ENCODE data around the gene PLCB4.

- TF ChIP-seq EZH2 (IDR thresholded peaks at IDR 0.05; ENCODE audit: low read length, missing control alignments) (no peak), CTCF (conservative IDR thresholded peaks at IDR 0.05 in 1 of 2, IDR thresholded peaks at IDR 0.05 in 1 of 2; ENCODE audit: low read depth in 1 of 2, low read length in 2 of 2) (no peak)
Measured at GRCh38 chr20:9495701-9496100, 426.8 kb downstream of the PLCB4 start.

Measured in fibroblast of lung (primary cell).